ENCODE results near the gene SPRED3.

SPRED3 gene

GRCh38 chr19:38373907-38374331 lies 14.6 kb upstream of the SPRED3 start:
- H3K4me1 ChIP-seq (ENCODE audit: control insufficient read depth, insufficient read depth, low read length): peaks cover 31% of the 10 kb centered on the region
- H3K4me3 ChIP-seq (ENCODE audit: low read length in 2 of 2): peak overlapping the region; percentile 79 to 97
- peaks cover 4 to 10% of the 10 kb centered on the region in 2 donors for H3K36me3 ChIP-seq (ENCODE audit: control insufficient read depth in 2 of 2, insufficient read depth in 2 of 2, low read length in 2 of 2)
- peak overlapping the region; percentile 47 to 78 for H3K9ac ChIP-seq (ENCODE audit: low read length in 2 of 2)
- peak overlapping the region; percentile 88 for H3K27ac ChIP-seq (ENCODE audit: low read length)
- no peaks in the 10 kb centered on the region for H3K9me3 ChIP-seq (ENCODE audit: control insufficient read depth in 2 of 2, low read length in 2 of 2)
- no peaks in the 10 kb centered on the region for H3K27me3 ChIP-seq (ENCODE audit: control insufficient read depth in 1 of 2, insufficient read depth in 2 of 2, low read length in 2 of 2)

- Histone ChIP-seq H3K9ac (ENCODE audit: low read length in 2 of 2) (peak within 1 kb of the TSS; percentile 96 to 98), H3K4me1 (ENCODE audit: control insufficient read depth, insufficient read depth, low read length) (peaks cover 31% of the 10 kb centered on the region), H3K9me3 (ENCODE audit: control insufficient read depth in 2 of 2, low read length in 2 of 2) (no peaks in the 10 kb centered on the region), H3K36me3 (ENCODE audit: control insufficient read depth in 2 of 2, insufficient read depth in 2 of 2, low read length in 2 of 2) (peaks cover 9 to 15% of the 10 kb centered on the region in 2 donors), H3K27ac (ENCODE audit: low read length) (peak within 1 kb of the TSS; percentile 88), H3K4me3 (ENCODE audit: low read length in 2 of 2) (peak within 1 kb of the TSS; percentile 97 to 98), H3K27me3 (ENCODE audit: control insufficient read depth in 1 of 2, insufficient read depth in 2 of 2, low read length in 2 of 2) (no peaks in the 10 kb centered on the region)
Observed at GRCh38 chr19:38374332-38375097, 14.0 kb upstream of the SPRED3 start, which contains the start of gene PSMD8. TSS of gene PSMD8 (plus strand) at chr19:38374571. CDS start at chr19:38374602, 31 bp downstream.

GRCh38 chr19:38375098-38375493 lies 13.4 kb upstream of the SPRED3 start:
- H3K36me3 ChIP-seq (ENCODE audit: control insufficient read depth in 2 of 2, insufficient read depth in 2 of 2, low read length in 2 of 2): peaks cover 9 to 19% of the 10 kb centered on the region in 2 donors
- H3K4me1 ChIP-seq (ENCODE audit: control insufficient read depth, insufficient read depth, low read length): peaks cover 31% of the 10 kb centered on the region

GRCh38 chr19:38375748-38376147 lies 12.7 kb upstream of the SPRED3 start:
- Histone ChIP-seq H3K9me3 (ENCODE audit: control insufficient read depth in 2 of 2, low read length in 2 of 2) (no peaks in the 10 kb centered on the region), H3K27me3 (ENCODE audit: control insufficient read depth in 1 of 2, insufficient read depth in 2 of 2, low read length in 2 of 2) (no peaks in the 10 kb centered on the region), H3K36me3 (ENCODE audit: control insufficient read depth in 2 of 2, insufficient read depth in 2 of 2, low read length in 2 of 2) (peaks cover 13 to 25% of the 10 kb centered on the region in 2 donors), H3K9ac (ENCODE audit: low read length in 2 of 2) (peak overlapping the region; percentile 96 to 98), H3K4me3 (ENCODE audit: low read length in 2 of 2) (peak overlapping the region; percentile 97 to 98), H3K4me1 (ENCODE audit: control insufficient read depth, insufficient read depth, low read length) (peaks cover 31% of the 10 kb centered on the region), H3K27ac (ENCODE audit: low read length) (no peak overlapping the region)

More at GRCh38 chr19:38375098-38375493, 13.4 kb upstream of the SPRED3 start:
- Histone ChIP-seq H3K27me3 (ENCODE audit: control insufficient read depth in 1 of 2, insufficient read depth in 2 of 2, low read length in 2 of 2) (no peaks in the 10 kb centered on the region), H3K9ac (ENCODE audit: low read length in 2 of 2) (peak overlapping the region; percentile 96 to 98), H3K27ac (ENCODE audit: low read length) (peak overlapping the region; percentile 88), H3K9me3 (ENCODE audit: control insufficient read depth in 2 of 2, low read length in 2 of 2) (no peaks in the 10 kb centered on the region), H3K4me3 (ENCODE audit: low read length in 2 of 2) (peak overlapping the region; percentile 97 to 98)

GRCh38 chr19:38376576-38376975 lies 11.9 kb upstream of the SPRED3 start:
- Histone ChIP-seq H3K36me3 (ENCODE audit: control insufficient read depth in 2 of 2, insufficient read depth in 2 of 2, low read length in 2 of 2) (peaks cover 21 to 33% of the 10 kb centered on the region in 2 donors), H3K9me3 (ENCODE audit: control insufficient read depth in 2 of 2, low read length in 2 of 2) (no peaks in the 10 kb centered on the region), H3K27ac (ENCODE audit: low read length) (no peak overlapping the region), H3K4me1 (ENCODE audit: control insufficient read depth, insufficient read depth, low read length) (peaks cover 31% of the 10 kb centered on the region), H3K27me3 (ENCODE audit: control insufficient read depth in 1 of 2, insufficient read depth in 2 of 2, low read length in 2 of 2) (no peaks in the 10 kb centered on the region), H3K4me3 (ENCODE audit: low read length in 2 of 2) (no peak overlapping the region), H3K9ac (ENCODE audit: low read length in 2 of 2) (no peak overlapping the region)

GRCh38 chr19:38377052-38377451 lies 11.4 kb upstream of the SPRED3 start:
- Histone ChIP-seq H3K36me3 (ENCODE audit: control insufficient read depth in 2 of 2, insufficient read depth in 2 of 2, low read length in 2 of 2) (peaks cover 26 to 38% of the 10 kb centered on the region in 2 donors), H3K4me3 (ENCODE audit: low read length in 2 of 2) (no peak overlapping the region)

GRCh38 chr19:38378866-38379265 lies 9.6 kb upstream of the SPRED3 start:
- peaks cover under 1 to 2% of the 10 kb centered on the region in 2 donors for H3K27me3 ChIP-seq (ENCODE audit: control insufficient read depth in 1 of 2, insufficient read depth in 2 of 2, low read length in 2 of 2)
- peaks cover 42 to 54% of the 10 kb centered on the region in 2 donors for H3K36me3 ChIP-seq (ENCODE audit: control insufficient read depth in 2 of 2, insufficient read depth in 2 of 2, low read length in 2 of 2)
- no peaks in the 10 kb centered on the region for H3K9me3 ChIP-seq (ENCODE audit: control insufficient read depth in 2 of 2, low read length in 2 of 2)
- H3K4me1 ChIP-seq (ENCODE audit: control insufficient read depth, insufficient read depth, low read length): peaks cover 28% of the 10 kb centered on the region
- no peak overlapping the region for H3K27ac ChIP-seq (ENCODE audit: low read length)
- no peak overlapping the region for H3K4me3 ChIP-seq (ENCODE audit: low read length in 2 of 2)
- H3K9ac ChIP-seq (ENCODE audit: low read length in 2 of 2): no peak overlapping the region

More at GRCh38 chr19:38377052-38377451, 11.4 kb upstream of the SPRED3 start:
- no peak overlapping the region for H3K27ac ChIP-seq (ENCODE audit: low read length)
- H3K9me3 ChIP-seq (ENCODE audit: control insufficient read depth in 2 of 2, low read length in 2 of 2): no peaks in the 10 kb centered on the region
- peaks cover 31% of the 10 kb centered on the region for H3K4me1 ChIP-seq (ENCODE audit: control insufficient read depth, insufficient read depth, low read length)
- no peaks in the 10 kb centered on the region for H3K27me3 ChIP-seq (ENCODE audit: control insufficient read depth in 1 of 2, insufficient read depth in 2 of 2, low read length in 2 of 2)
- no peak overlapping the region for H3K9ac ChIP-seq (ENCODE audit: low read length in 2 of 2)

GRCh38 chr19:38381138-38381537 lies 7.4 kb upstream of the SPRED3 start:
- Histone ChIP-seq H3K36me3 (ENCODE audit: control insufficient read depth in 2 of 2, insufficient read depth in 2 of 2, low read length in 2 of 2) (peaks cover 49 to 62% of the 10 kb centered on the region in 2 donors), H3K9me3 (ENCODE audit: control insufficient read depth in 2 of 2, low read length in 2 of 2) (no peaks in the 10 kb centered on the region), H3K4me3 (ENCODE audit: low read length in 2 of 2) (no peak overlapping the region), H3K9ac (ENCODE audit: low read length in 2 of 2) (no peak overlapping the region), H3K27ac (ENCODE audit: low read length) (no peak overlapping the region), H3K27me3 (ENCODE audit: control insufficient read depth in 1 of 2, insufficient read depth in 2 of 2, low read length in 2 of 2) (peaks cover 6 to 9% of the 10 kb centered on the region in 2 donors), H3K4me1 (ENCODE audit: control insufficient read depth, insufficient read depth, low read length) (peaks cover 12% of the 10 kb centered on the region)

- Histone ChIP-seq H3K27ac (ENCODE audit: low read length) (no peak overlapping the region), H3K4me1 (ENCODE audit: control insufficient read depth, insufficient read depth, low read length) (peaks cover 21% of the 10 kb centered on the region), H3K9me3 (ENCODE audit: control insufficient read depth in 2 of 2, low read length in 2 of 2) (no peaks in the 10 kb centered on the region), H3K9ac (ENCODE audit: low read length in 2 of 2) (no peak overlapping the region), H3K4me3 (ENCODE audit: low read length in 2 of 2) (no peak overlapping the region), H3K36me3 (ENCODE audit: control insufficient read depth in 2 of 2, insufficient read depth in 2 of 2, low read length in 2 of 2) (peaks cover 48 to 54% of the 10 kb centered on the region in 2 donors), H3K27me3 (ENCODE audit: control insufficient read depth in 1 of 2, insufficient read depth in 2 of 2, low read length in 2 of 2) (peaks cover 13 to 16% of the 10 kb centered on the region in 2 donors)
Observed at GRCh38 chr19:38383184-38383583, 5.3 kb upstream of the SPRED3 start.

GRCh38 chr19:38383743-38384142 lies 4.8 kb upstream of the SPRED3 start:
- H3K4me3 ChIP-seq (ENCODE audit: low read length in 2 of 2): no peak overlapping the region
- H3K4me1 ChIP-seq (ENCODE audit: control insufficient read depth, insufficient read depth, low read length): peaks cover 24% of the 10 kb centered on the region
- no peak overlapping the region for H3K27ac ChIP-seq (ENCODE audit: low read length)
- H3K9ac ChIP-seq (ENCODE audit: low read length in 2 of 2): no peak overlapping the region
- H3K36me3 ChIP-seq (ENCODE audit: control insufficient read depth in 2 of 2, insufficient read depth in 2 of 2, low read length in 2 of 2): peaks cover 46 to 54% of the 10 kb centered on the region in 2 donors
- no peaks in the 10 kb centered on the region for H3K9me3 ChIP-seq (ENCODE audit: control insufficient read depth in 2 of 2, low read length in 2 of 2)
- peaks cover 13 to 17% of the 10 kb centered on the region in 2 donors for H3K27me3 ChIP-seq (ENCODE audit: control insufficient read depth in 1 of 2, insufficient read depth in 2 of 2, low read length in 2 of 2)
